GM12873 (cell line): ENCODE data around the gene MICAL2.

Source experiments
- TF ChIP-seq, protein P1 (sequence below): IDR thresholded peaks from 2 replicates; pipeline ENCODE4 v1.5.1; 2012; ENCODE audit warnings: low read depth, mild to moderate bottlenecking, moderate library complexity, low read length, control low read depth; ENCODE audit not compliant: insufficient read depth; ENCODE audit errors: missing control alignments

MICAL2 gene

DNA sequence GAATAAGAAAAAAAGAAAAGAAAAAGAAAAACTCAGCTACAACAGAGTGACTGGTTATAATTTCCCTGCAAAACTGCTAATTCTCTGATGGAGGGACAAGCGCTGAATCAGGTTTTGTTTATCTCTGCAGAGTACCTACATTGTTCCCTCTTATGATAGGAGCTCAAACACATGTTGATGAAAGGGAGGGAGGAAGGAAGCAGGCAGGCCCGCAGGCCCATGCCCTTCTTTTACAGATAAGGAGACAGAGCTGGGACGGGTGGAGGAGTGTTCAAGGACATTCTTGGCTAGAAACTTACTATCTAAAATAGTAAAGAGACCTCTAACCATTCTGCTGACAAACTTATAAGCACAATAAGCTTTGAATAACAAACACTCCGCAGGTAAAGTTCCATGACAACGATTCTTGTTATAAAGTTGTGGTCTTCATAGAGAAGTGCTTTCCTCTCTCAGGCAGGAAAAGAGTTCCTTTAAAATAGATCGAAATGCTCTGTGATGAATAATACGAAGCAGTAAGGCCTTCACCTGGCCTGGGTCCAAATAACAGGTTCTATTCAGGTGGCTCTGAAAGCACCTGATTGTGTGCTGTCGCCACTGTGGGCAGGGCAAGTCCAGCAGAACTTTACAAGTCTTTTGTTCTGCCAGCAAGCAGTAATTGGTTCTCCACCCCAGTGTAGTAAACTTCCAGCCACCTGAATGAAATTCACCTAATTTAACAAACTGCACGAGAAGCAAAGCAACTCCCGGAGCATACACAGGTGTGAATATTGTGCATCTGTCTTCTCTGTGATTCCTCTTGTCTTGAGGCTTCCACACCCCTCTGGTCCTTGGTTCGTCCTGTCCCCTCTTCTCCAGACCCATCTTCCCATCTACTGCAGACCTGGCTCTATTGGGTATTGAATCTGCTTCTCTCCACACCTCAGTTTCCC is 15.3 kb upstream of the MICAL2 start:
- TF ChIP-seq, protein P1, sequence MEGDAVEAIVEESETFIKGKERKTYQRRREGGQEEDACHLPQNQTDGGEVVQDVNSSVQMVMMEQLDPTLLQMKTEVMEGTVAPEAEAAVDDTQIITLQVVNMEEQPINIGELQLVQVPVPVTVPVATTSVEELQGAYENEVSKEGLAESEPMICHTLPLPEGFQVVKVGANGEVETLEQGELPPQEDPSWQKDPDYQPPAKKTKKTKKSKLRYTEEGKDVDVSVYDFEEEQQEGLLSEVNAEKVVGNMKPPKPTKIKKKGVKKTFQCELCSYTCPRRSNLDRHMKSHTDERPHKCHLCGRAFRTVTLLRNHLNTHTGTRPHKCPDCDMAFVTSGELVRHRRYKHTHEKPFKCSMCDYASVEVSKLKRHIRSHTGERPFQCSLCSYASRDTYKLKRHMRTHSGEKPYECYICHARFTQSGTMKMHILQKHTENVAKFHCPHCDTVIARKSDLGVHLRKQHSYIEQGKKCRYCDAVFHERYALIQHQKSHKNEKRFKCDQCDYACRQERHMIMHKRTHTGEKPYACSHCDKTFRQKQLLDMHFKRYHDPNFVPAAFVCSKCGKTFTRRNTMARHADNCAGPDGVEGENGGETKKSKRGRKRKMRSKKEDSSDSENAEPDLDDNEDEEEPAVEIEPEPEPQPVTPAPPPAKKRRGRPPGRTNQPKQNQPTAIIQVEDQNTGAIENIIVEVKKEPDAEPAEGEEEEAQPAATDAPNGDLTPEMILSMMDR: no peak

DNA sequence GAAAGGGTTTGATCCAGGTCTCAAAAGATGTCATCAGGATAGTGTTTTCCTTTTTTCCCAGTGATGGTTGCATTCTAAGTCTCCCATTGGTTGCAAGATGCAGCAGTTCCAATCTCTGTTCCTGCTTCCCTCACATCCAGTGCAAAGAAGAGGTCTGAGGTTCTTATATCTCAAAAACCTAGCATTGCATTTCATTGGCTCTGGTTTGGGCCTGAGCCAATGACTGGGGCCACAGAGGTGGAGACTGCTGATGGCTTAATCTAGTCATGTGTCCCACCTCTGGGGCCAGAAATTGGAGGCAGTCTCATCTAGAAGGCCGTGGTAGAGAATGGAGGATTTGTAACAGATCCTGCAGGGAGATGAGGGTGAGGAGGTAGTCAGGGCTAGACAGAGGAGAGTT is 13.2 kb upstream of the MICAL2 start:
- TF ChIP-seq, protein P1: no peak

DNA sequence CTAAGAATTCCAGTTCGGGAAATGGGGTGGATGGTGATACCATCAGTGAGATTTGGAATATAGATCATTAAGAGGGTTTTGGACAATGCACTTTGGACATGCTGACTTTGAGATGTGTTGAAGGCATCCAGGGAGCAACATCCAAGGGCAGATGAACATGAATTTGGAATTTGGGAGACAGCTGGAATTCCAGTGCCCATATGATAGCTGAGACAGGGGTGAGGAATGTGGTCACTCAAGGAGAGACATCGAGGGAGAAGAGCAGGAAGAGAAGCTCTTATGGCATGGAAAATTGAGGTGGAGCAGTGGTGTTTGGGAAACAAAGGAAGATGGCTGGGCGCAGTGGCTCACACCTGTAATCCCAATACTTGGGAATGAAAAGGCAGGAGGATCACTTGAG is 11.8 kb upstream of the MICAL2 start:
- TF ChIP-seq, protein P1: no peak

DNA sequence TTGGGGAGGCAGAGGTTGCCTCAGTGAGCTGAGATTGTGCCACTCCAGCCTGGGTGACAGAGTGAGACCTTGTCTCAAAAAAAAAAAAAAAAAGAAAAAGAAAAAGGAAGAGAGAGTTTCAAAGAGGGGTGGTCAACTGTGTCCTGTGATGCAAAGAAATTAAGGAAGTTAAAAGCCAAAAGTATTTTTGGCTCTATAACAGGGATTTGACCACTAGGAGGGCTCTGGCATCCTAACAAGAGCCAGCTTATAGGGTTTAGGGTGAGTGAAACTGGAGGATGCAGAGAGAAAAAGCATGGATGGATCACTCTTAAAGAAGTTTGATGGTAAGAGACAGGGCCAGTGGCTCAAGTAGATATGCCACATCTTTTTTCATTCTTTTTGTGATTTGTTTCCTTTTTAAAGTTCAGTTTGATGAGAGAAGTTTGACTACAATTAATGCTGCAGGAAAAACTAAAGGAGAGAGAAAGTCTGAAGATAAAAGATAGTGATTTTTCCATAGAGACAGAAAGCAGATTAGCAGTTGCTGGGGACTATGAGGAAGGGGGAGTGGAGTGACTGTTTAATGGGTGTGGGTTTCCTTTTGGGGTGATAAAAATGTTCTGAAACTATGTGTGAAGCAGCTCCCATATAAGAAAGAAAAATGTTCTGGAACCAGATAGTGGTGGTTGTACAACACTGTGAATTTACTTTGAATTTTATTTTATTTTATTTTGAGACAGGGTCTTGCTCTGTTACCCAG is 11.1 kb upstream of the MICAL2 start:
- TF ChIP-seq, protein P1: no peak

DNA sequence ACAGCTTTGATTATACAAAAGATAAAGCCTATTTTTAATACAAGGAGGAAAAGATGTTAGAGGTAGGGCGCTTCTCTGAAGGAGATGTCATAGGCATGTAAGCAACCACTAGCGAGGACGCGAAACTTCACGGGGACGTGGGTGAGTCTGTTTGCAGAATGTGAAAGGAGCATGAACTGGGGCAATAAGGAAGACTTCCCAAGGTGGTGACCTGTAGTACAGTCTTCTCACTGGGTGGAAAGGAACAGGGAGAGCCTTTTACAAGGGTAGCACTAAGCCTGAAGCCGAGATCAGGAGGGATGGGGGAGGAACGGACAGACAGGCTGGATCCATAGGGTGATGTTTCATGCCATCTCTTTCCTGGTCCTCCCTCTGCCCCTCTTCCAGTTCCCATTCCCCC is 10.0 kb upstream of the MICAL2 start:
- TF ChIP-seq, protein P1: no peak

DNA sequence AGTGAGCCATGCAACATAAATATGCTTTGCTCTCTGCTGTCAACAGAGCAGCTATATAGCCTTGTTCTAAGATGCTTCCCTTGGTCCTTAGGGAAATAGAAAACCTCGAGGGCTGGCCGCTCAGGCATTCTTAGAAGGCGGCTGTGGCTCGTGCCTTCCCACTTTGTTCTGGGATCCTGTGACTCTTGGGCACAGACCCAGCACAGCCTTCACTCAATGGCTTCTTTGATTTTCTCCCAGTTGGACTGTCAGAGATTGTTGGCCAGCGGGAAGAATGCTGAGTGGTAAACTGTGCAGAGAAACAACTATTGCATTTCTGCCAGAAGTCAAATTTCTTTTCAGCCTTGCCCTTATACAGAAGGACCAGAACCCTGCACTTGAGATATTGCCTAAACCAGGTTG is 9.5 kb upstream of the MICAL2 start:
- TF ChIP-seq, protein P1: no peak

DNA sequence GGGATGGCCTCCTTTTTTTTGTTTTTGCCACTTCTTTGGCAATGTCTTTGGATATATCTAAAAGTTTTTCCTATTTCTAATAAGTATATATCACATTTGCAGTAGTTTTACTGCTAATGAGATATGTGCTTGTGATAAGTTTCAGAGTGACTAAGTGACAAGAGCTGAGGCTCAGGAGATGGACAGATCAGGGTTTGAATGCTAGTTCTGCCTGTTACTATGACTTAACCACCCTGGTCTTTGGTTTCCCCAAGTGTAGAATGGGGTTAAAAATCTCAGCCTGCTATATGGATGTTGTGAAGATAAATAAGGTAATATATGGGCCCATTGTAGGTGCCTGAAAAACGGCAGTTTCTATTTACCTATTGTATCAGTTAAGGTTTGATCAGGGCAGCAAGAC is 9.1 kb upstream of the MICAL2 start:
- TF ChIP-seq, protein P1: no peak
